ENCODE data around the gene TEKT1.

Gene TEKT1

GRCh38 chr17:6811510-6811909 lies 20.0 kb downstream of the TEKT1 start:
- no peak overlapping the region for H3K9ac ChIP-seq (ENCODE audit: low read length)
- no peaks in the 10 kb centered on the region for H3K79me1 ChIP-seq (replicated peaks; ENCODE audit: low read length, poor library complexity, severe bottlenecking)
- peaks cover 0 to 41% of the 10 kb centered on the region in 2 experiments for H3K27me3 ChIP-seq (ENCODE audit: control insufficient read depth in 1 of 2, insufficient read depth in 1 of 2, low read length in 2 of 2)
- H3K4ac ChIP-seq (ENCODE audit: low read depth in 1 of 2, low read length in 2 of 2) = no peak overlapping the region
- H3K23ac ChIP-seq (ENCODE audit: low read length in 2 of 2) = no peak overlapping the region
- H2BK15ac ChIP-seq (ENCODE audit: low read depth, poor library complexity, severe bottlenecking) = no peak overlapping the region
- no peak overlapping the region for H3K27ac ChIP-seq (ENCODE audit: low read length, poor library complexity, severe bottlenecking)
- no peak overlapping the region for H4K8ac ChIP-seq (ENCODE audit: low read length)
- H2AFZ ChIP-seq (ENCODE audit: low read depth, low read length) = no peak overlapping the region
- H3K14ac ChIP-seq (ENCODE audit: low read length in 2 of 2) = no peak overlapping the region
- no peaks in the 10 kb centered on the region for H3K36me3 ChIP-seq (ENCODE audit: control insufficient read depth in 1 of 2, insufficient read depth in 2 of 2, low read depth in 1 of 2, low read length in 2 of 2)
- no peak overlapping the region for H4K91ac ChIP-seq (ENCODE audit: low read length)
- H3K4me1 ChIP-seq (ENCODE audit: control insufficient read depth, insufficient read depth, low read depth, low read length) = no peaks in the 10 kb centered on the region
- no peak overlapping the region for H3K18ac ChIP-seq (ENCODE audit: low read depth in 1 of 2, low read length in 2 of 2)
- no peak overlapping the region for H2BK5ac ChIP-seq (ENCODE audit: low read depth, low read length, poor library complexity, severe bottlenecking)
- H3K9me3 ChIP-seq (ENCODE audit: control insufficient read depth, low read length) = no peaks in the 10 kb centered on the region
- no peak overlapping the region for H2BK12ac ChIP-seq (ENCODE audit: low read length in 2 of 2)
- no peak for DNase-seq
- no peak overlapping the region for H2AK5ac ChIP-seq (ENCODE audit: low read length, severe bottlenecking)
- H3K4me3 ChIP-seq (ENCODE audit: insufficient read depth in 1 of 2, low read depth in 1 of 2, low read length in 2 of 2) = no peak overlapping the region
- WGBS = 90% methylated on average over 7 of the region's 9 CpGs
- H2BK120ac ChIP-seq (ENCODE audit: low read depth, low read length) = no peak overlapping the region
- H3K4me2 ChIP-seq (ENCODE audit: low read length, poor library complexity, severe bottlenecking) = no peak overlapping the region

- H2BK5ac ChIP-seq (ENCODE audit: low read depth, low read length, poor library complexity, severe bottlenecking) = no peak overlapping the region
- H3K4me3 ChIP-seq (ENCODE audit: insufficient read depth in 1 of 2, low read depth in 1 of 2, low read length in 2 of 2) = no peak overlapping the region
- no peak overlapping the region for H2BK12ac ChIP-seq (ENCODE audit: low read length in 2 of 2)
- no peaks in the 10 kb centered on the region for H3K4me1 ChIP-seq (ENCODE audit: control insufficient read depth, insufficient read depth, low read depth, low read length)
- no peaks in the 10 kb centered on the region for H3K36me3 ChIP-seq (ENCODE audit: control insufficient read depth in 1 of 2, insufficient read depth in 2 of 2, low read depth in 1 of 2, low read length in 2 of 2)
- H3K9ac ChIP-seq (ENCODE audit: low read length) = no peak overlapping the region
- 78% methylated on average over 13 of the region's 13 CpGs for WGBS
- peaks cover 0 to 31% of the 10 kb centered on the region in 2 experiments for H3K27me3 ChIP-seq (ENCODE audit: control insufficient read depth in 1 of 2, insufficient read depth in 1 of 2, low read length in 2 of 2)
- no peak for DNase-seq
- H3K4me2 ChIP-seq (ENCODE audit: low read length, poor library complexity, severe bottlenecking) = no peak overlapping the region
- H2AK5ac ChIP-seq (ENCODE audit: low read length, severe bottlenecking) = no peak overlapping the region
- no peak overlapping the region for H2AFZ ChIP-seq (ENCODE audit: low read depth, low read length)
- H3K23ac ChIP-seq (ENCODE audit: low read length in 2 of 2) = no peak overlapping the region
- H3K79me1 ChIP-seq (replicated peaks; ENCODE audit: low read length, poor library complexity, severe bottlenecking) = no peaks in the 10 kb centered on the region
- no peak overlapping the region for H2BK15ac ChIP-seq (ENCODE audit: low read depth, poor library complexity, severe bottlenecking)
- no peak overlapping the region for H3K14ac ChIP-seq (ENCODE audit: low read length in 2 of 2)
- no peak overlapping the region for H3K4ac ChIP-seq (ENCODE audit: low read depth in 1 of 2, low read length in 2 of 2)
- H4K91ac ChIP-seq (ENCODE audit: low read length) = no peak overlapping the region
- H3K9me3 ChIP-seq (ENCODE audit: control insufficient read depth, low read length) = no peaks in the 10 kb centered on the region
- no peak overlapping the region for H3K18ac ChIP-seq (ENCODE audit: low read depth in 1 of 2, low read length in 2 of 2)
- H2BK120ac ChIP-seq (ENCODE audit: low read depth, low read length) = no peak overlapping the region
- no peak overlapping the region for H4K8ac ChIP-seq (ENCODE audit: low read length)
- no peak overlapping the region for H3K27ac ChIP-seq (ENCODE audit: low read length, poor library complexity, severe bottlenecking)
Measured at GRCh38 chr17:6800422-6801027, 31.0 kb downstream of the TEKT1 start.

GRCh38 chr17:6799738-6800137 lies 31.8 kb downstream of the TEKT1 start:
- Histone ChIP-seq H3K27me3 (ENCODE audit: control insufficient read depth in 1 of 2, insufficient read depth in 1 of 2, low read length in 2 of 2) (peaks cover 0 to 31% of the 10 kb centered on the region in 2 experiments), H3K9me3 (ENCODE audit: control insufficient read depth, low read length) (no peaks in the 10 kb centered on the region), H3K4me3 (ENCODE audit: insufficient read depth in 1 of 2, low read depth in 1 of 2, low read length in 2 of 2) (no peak overlapping the region), H3K18ac (ENCODE audit: low read depth in 1 of 2, low read length in 2 of 2) (no peak overlapping the region), H2BK5ac (ENCODE audit: low read depth, low read length, poor library complexity, severe bottlenecking) (no peak overlapping the region), H3K27ac (ENCODE audit: low read length, poor library complexity, severe bottlenecking) (no peak overlapping the region), H3K14ac (ENCODE audit: low read length in 2 of 2) (no peak overlapping the region), H2BK15ac (ENCODE audit: low read depth, poor library complexity, severe bottlenecking) (no peak overlapping the region), H3K9ac (ENCODE audit: low read length) (no peak overlapping the region), H2AK5ac (ENCODE audit: low read length, severe bottlenecking) (no peak overlapping the region), H3K4ac (ENCODE audit: low read depth in 1 of 2, low read length in 2 of 2) (no peak overlapping the region), H2AFZ (ENCODE audit: low read depth, low read length) (no peak overlapping the region), H2BK120ac (ENCODE audit: low read depth, low read length) (no peak overlapping the region), H2BK12ac (ENCODE audit: low read length in 2 of 2) (no peak overlapping the region), H4K91ac (ENCODE audit: low read length) (no peak overlapping the region), H3K4me2 (ENCODE audit: low read length, poor library complexity, severe bottlenecking) (no peak overlapping the region), H3K79me1 (replicated peaks; ENCODE audit: low read length, poor library complexity, severe bottlenecking) (no peaks in the 10 kb centered on the region), H3K4me1 (ENCODE audit: control insufficient read depth, insufficient read depth, low read depth, low read length) (no peaks in the 10 kb centered on the region), H4K8ac (ENCODE audit: low read length) (no peak overlapping the region), H3K36me3 (ENCODE audit: control insufficient read depth in 1 of 2, insufficient read depth in 2 of 2, low read depth in 1 of 2, low read length in 2 of 2) (no peaks in the 10 kb centered on the region), H3K23ac (ENCODE audit: low read length in 2 of 2) (no peak overlapping the region)
- no peak for DNase-seq
- 72% methylated on average over 4 of the region's 6 CpGs for WGBS

- Histone ChIP-seq H3K27me3 (ENCODE audit: control insufficient read depth in 1 of 2, insufficient read depth in 1 of 2, low read length in 2 of 2) (peaks cover 0 to 35% of the 10 kb centered on the region in 2 experiments), H3K9ac (ENCODE audit: low read length) (no peak overlapping the region), H3K18ac (ENCODE audit: low read depth in 1 of 2, low read length in 2 of 2) (no peak overlapping the region), H2AFZ (ENCODE audit: low read depth, low read length) (no peak overlapping the region), H2AK5ac (ENCODE audit: low read length, severe bottlenecking) (no peak overlapping the region), H3K9me3 (ENCODE audit: control insufficient read depth, low read length) (no peaks in the 10 kb centered on the region), H4K91ac (ENCODE audit: low read length) (no peak overlapping the region), H2BK120ac (ENCODE audit: low read depth, low read length) (no peak overlapping the region), H3K14ac (ENCODE audit: low read length in 2 of 2) (no peak overlapping the region), H3K36me3 (ENCODE audit: control insufficient read depth in 1 of 2, insufficient read depth in 2 of 2, low read depth in 1 of 2, low read length in 2 of 2) (no peaks in the 10 kb centered on the region), H2BK12ac (ENCODE audit: low read length in 2 of 2) (no peak overlapping the region), H3K4me2 (ENCODE audit: low read length, poor library complexity, severe bottlenecking) (no peak overlapping the region), H3K4me3 (ENCODE audit: insufficient read depth in 1 of 2, low read depth in 1 of 2, low read length in 2 of 2) (no peak overlapping the region), H2BK15ac (ENCODE audit: low read depth, poor library complexity, severe bottlenecking) (no peak overlapping the region), H2BK5ac (ENCODE audit: low read depth, low read length, poor library complexity, severe bottlenecking) (no peak overlapping the region), H4K8ac (ENCODE audit: low read length) (no peak overlapping the region), H3K4me1 (ENCODE audit: control insufficient read depth, insufficient read depth, low read depth, low read length) (no peaks in the 10 kb centered on the region), H3K79me1 (replicated peaks; ENCODE audit: low read length, poor library complexity, severe bottlenecking) (no peaks in the 10 kb centered on the region), H3K27ac (ENCODE audit: low read length, poor library complexity, severe bottlenecking) (no peak overlapping the region), H3K23ac (ENCODE audit: low read length in 2 of 2) (no peak overlapping the region), H3K4ac (ENCODE audit: low read depth in 1 of 2, low read length in 2 of 2) (no peak overlapping the region)
- WGBS = 81% methylated on average over 8 of the region's 8 CpGs
- DNase-seq = no peak
Measured at GRCh38 chr17:6797718-6798351, 33.7 kb downstream of the TEKT1 start.
